H9 (cell line): ENCODE data around the gene CLK2. TPM values are rescaled to one million over a fixed set of nuclear protein-coding genes. Genes with fewer than 3 reads are reported as not detected.
"Not testable (repeated sequence)": the region's sequence is repeated elsewhere in the genome, so short reads cannot be mapped to it uniquely, and the experiment has no call there.

Experiments
- DNase-seq: peaks from one replicate; pipeline ENCODE4 v3.0.0-alpha.2; 2017
- H2AFZ ChIP-seq: one replicate; pipeline ENCODE4 v1.6.1; 2013; ENCODE audit warnings: mild to moderate bottlenecking, low read length, control low read depth, moderate library complexity
- H2AK5ac ChIP-seq: 2 replicates; pipeline ENCODE4 v1.6.1; 2013; ENCODE audit warnings: low read length, control low read depth, mixed read lengths; ENCODE audit not compliant: insufficient read length
- H2BK120ac ChIP-seq: one replicate; pipeline ENCODE4 v1.6.1; 2013; ENCODE audit warnings: low read depth, mild to moderate bottlenecking, low read length, control low read depth, inconsistent platforms; ENCODE audit not compliant: poor library complexity, severe bottlenecking
- H2BK12ac ChIP-seq: 2 replicates; pipeline ENCODE4 v1.6.1; 2013; ENCODE audit warnings: low read length, control low read depth, mixed read lengths, low read depth; ENCODE audit not compliant: insufficient read length
- H2BK15ac ChIP-seq: 2 replicates; pipeline ENCODE4 v1.6.1; 2013; ENCODE audit warnings: low read depth, low read length, control low read depth
- H2BK20ac ChIP-seq: one replicate; pipeline ENCODE4 v1.6.1; 2013; ENCODE audit warnings: low read depth, mild to moderate bottlenecking, low read length, control low read depth, inconsistent platforms; ENCODE audit not compliant: poor library complexity, severe bottlenecking
- H2BK5ac ChIP-seq: 2 replicates; pipeline ENCODE4 v1.6.1; 2013; ENCODE audit warnings: low read length, control low read depth, mixed read lengths; ENCODE audit not compliant: insufficient read length
- H3K14ac ChIP-seq: 2 replicates; pipeline ENCODE4 v1.6.1; 2013; ENCODE audit warnings: low read length, control low read depth; ENCODE audit not compliant: insufficient read depth
- H3K18ac ChIP-seq: 2 replicates; pipeline ENCODE4 v1.6.1; 2013; ENCODE audit warnings: low read depth, mild to moderate bottlenecking, mixed read lengths, low read length, control low read depth; ENCODE audit not compliant: insufficient read length
- H3K23ac ChIP-seq: 2 replicates; pipeline ENCODE4 v1.6.1; 2013; ENCODE audit warnings: low read length, control low read depth, mixed read lengths, low read depth; ENCODE audit not compliant: insufficient read length
- H3K23me2 ChIP-seq: 2 replicates; pipeline ENCODE4 v1.6.1; 2013; ENCODE audit warnings: low read depth, mild to moderate bottlenecking, mixed read lengths, low read length, control low read depth; ENCODE audit not compliant: insufficient read length, poor library complexity, severe bottlenecking
- H3K27ac ChIP-seq: 2 replicates; pipeline ENCODE4 v1.5.1; 2013; ENCODE audit warnings: low read length, control low read depth, mixed read lengths, low read depth; ENCODE audit not compliant: insufficient read length
- H3K27me3 ChIP-seq: 2 replicates; pipeline ENCODE4 v1.6.1; 2013; ENCODE audit warnings: low read length, control low read depth, inconsistent platforms; ENCODE audit not compliant: insufficient read depth
- H3K4ac ChIP-seq: 2 replicates; pipeline ENCODE4 v1.6.1; 2013; ENCODE audit warnings: low read depth, mild to moderate bottlenecking, control low read depth, inconsistent platforms, low read length, moderate library complexity
- H3K4me1 ChIP-seq: 2 replicates; pipeline ENCODE4 v1.6.1; 2013; ENCODE audit warnings: low read length, control low read depth, inconsistent platforms; ENCODE audit not compliant: insufficient read depth
- H3K4me2 ChIP-seq: 2 replicates; pipeline ENCODE4 v1.6.1; 2013; ENCODE audit warnings: low read length, control low read depth, mixed read lengths; ENCODE audit not compliant: insufficient read length, insufficient read depth
- H3K56ac ChIP-seq: 2 replicates; pipeline ENCODE4 v1.6.1; 2013; ENCODE audit warnings: low read depth, mild to moderate bottlenecking, mixed read lengths, low read length, control low read depth; ENCODE audit not compliant: insufficient read length
- H3K79me1 ChIP-seq: 2 replicates; pipeline ENCODE4 v1.6.1; 2013; ENCODE audit warnings: low read depth, mild to moderate bottlenecking, moderate library complexity, low read length, control low read depth, inconsistent platforms; ENCODE audit not compliant: insufficient read depth, poor library complexity, severe bottlenecking
- H3K79me2 ChIP-seq: 2 replicates; pipeline ENCODE4 v1.6.1; 2013; ENCODE audit warnings: low read length, control low read depth, inconsistent platforms; ENCODE audit not compliant: insufficient read depth
- H3K9ac ChIP-seq: 2 replicates; pipeline ENCODE4 v1.6.1; 2013; ENCODE audit warnings: low read length, control low read depth, mixed read lengths; ENCODE audit not compliant: insufficient read length; ENCODE audit errors: extremely low read depth
- H3K9me3 ChIP-seq: one replicate; pipeline ENCODE4 v1.6.1; 2013; ENCODE audit warnings: low read depth, low read length, inconsistent platforms; ENCODE audit not compliant: control insufficient read depth
- H3T11ph ChIP-seq: one replicate; pipeline ENCODE4 v1.6.1; 2013; ENCODE audit warnings: mild to moderate bottlenecking, low read length, control low read depth, inconsistent platforms
- H4K20me1 ChIP-seq: one replicate; pipeline ENCODE4 v1.6.1; 2013; ENCODE audit not compliant: control insufficient read depth, insufficient read length, insufficient read depth
- H4K5ac ChIP-seq: 2 replicates; pipeline ENCODE4 v1.6.1; 2013; ENCODE audit warnings: low read depth, mild to moderate bottlenecking, mixed read lengths, low read length, control low read depth; ENCODE audit not compliant: insufficient read length
- H4K8ac ChIP-seq: replicated peaks from 2 replicates; pipeline ENCODE4 v1.6.1; 2013; ENCODE audit warnings: low read length, control low read depth, mixed read lengths, low read depth; ENCODE audit not compliant: insufficient read length
- H4K91ac ChIP-seq: 2 replicates; pipeline ENCODE4 v1.6.1; 2013; ENCODE audit warnings: low read depth, mild to moderate bottlenecking, moderate library complexity, mixed read lengths, low read length, control low read depth; ENCODE audit not compliant: insufficient read length
- H3K27ac Mint-ChIP-seq, 3 experiments: 2 replicates in 2 of 3; 3 replicates in 1 of 3; pipeline ENCODE4 v1.8.0; 2020 to 2021; ENCODE audit warnings: mixed read lengths in 3 of 3, mild to moderate bottlenecking in 1 of 3, moderate library complexity in 1 of 3
- H3K27me3 Mint-ChIP-seq: 2 replicates; pipeline ENCODE4 v1.8.0; 2021; ENCODE audit warnings: low read depth, mild to moderate bottlenecking, moderate library complexity, mixed read lengths
- H3K36me3 Mint-ChIP-seq, 3 experiments: 2 replicates in 2 of 3; 3 replicates in 1 of 3; pipeline ENCODE4 v1.8.0; 2020 to 2021; ENCODE audit warnings: low read depth in 3 of 3, mixed read lengths in 3 of 3; ENCODE audit not compliant: insufficient read depth in 1 of 3
- H3K4me1 Mint-ChIP-seq, 2 experiments: 2 replicates each; pipeline ENCODE4 v1.8.0; 2020; ENCODE audit warnings: mixed read lengths in 2 of 2
- H3K4me3 Mint-ChIP-seq, 2 experiments: 2 replicates in 1 of 2; 3 replicates in 1 of 2; pipeline ENCODE4 v1.8.0; 2020 to 2021; ENCODE audit warnings: mild to moderate bottlenecking in 2 of 2, mixed read lengths in 2 of 2, moderate library complexity in 1 of 2
- H3K9me3 Mint-ChIP-seq, 2 experiments: 2 replicates in 1 of 2; 3 replicates in 1 of 2; pipeline ENCODE4 v1.8.0; 2020; ENCODE audit warnings: mild to moderate bottlenecking in 2 of 2, mixed read lengths in 2 of 2, moderate library complexity in 1 of 2
- whole genome bisulfite sequencing: extraction: QIAGEN DNeasy Blood & Tissue Kit; methylation state at CpG from one replicate; pipeline ENCODE4 v1.1.7; 2013; ENCODE audit warnings: missing lambda C conversion rate, low lambda C conversion rate, mixed read lengths; ENCODE audit not compliant: insufficient read length; ENCODE audit errors: extremely low coverage; 5-methylcytosine and 5-hydroxymethylcytosine counted together
- total RNA-seq: library from RNA; stranded (reverse); gene quantifications from 2 replicates; pipeline ENCODE4 v1.2.1, GENCODE V29; 2021

The CLK2 gene
- total RNA-seq, 1 experiment from 2014 or later, result 77.5 TPM

DNA sequence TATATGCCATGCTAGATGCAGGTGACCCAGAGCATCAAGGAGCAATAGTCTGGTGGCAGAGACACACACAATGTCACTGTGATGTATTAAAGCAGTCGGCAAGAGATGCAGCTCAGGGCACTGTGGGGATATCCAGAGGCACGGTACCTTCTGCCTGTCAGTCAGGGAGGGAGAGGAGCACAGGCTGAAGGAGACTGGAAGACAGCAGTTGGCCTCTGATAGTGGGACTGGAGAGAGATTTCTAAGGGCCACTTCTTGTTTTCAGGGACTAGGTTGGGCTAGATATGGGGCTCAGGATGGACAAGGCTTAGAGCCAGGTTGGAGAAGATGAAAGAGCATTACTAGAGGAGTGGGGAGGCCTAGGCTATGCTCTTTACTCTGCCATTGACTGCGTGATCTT, 42.0 kb downstream of the CLK2 start:
- not testable (repeated sequence) for H2BK12ac ChIP-seq, H3K27me3 ChIP-seq, H3K9ac ChIP-seq, H2BK20ac ChIP-seq, H3K4me1 ChIP-seq, H3K9me3 Mint-ChIP-seq, H3K79me2 ChIP-seq, H3T11ph ChIP-seq, H3K18ac ChIP-seq, H2AFZ ChIP-seq, H3K23me2 ChIP-seq, H3K23ac ChIP-seq, H3K4ac ChIP-seq, H4K20me1 ChIP-seq, H2BK5ac ChIP-seq, H4K5ac ChIP-seq, H3K79me1 ChIP-seq, H4K91ac ChIP-seq, H3K14ac ChIP-seq, H3K4me3 Mint-ChIP-seq, H3K9me3 ChIP-seq, H3K27ac ChIP-seq, H2AK5ac ChIP-seq, H2BK15ac ChIP-seq, H2BK120ac ChIP-seq, H3K27ac Mint-ChIP-seq, DNase-seq, H3K56ac ChIP-seq, H4K8ac ChIP-seq, H3K4me2 ChIP-seq
- Mint-ChIP-seq H3K36me3 (peaks cover 3 to 12% (median 8%) of the 10 kb centered on the region in 3 experiments; a peak in 6 of 7 replicates), H3K27me3 (peaks cover 39% of the 10 kb centered on the region), H3K4me1 (peaks cover 14 to 15% of the 10 kb centered on the region in 2 experiments)
- WGBS, result no CpG with 5 or more reads among the region's 3 CpGs
